GM12873 (cell line): ENCODE results near the gene MORN2.

Experiments
- CTCF ChIP-seq: IDR thresholded peaks from 2 replicates; pipeline ENCODE4 v1.5.1; 2012; ENCODE audit warnings: low read depth, mild to moderate bottlenecking, moderate library complexity, low read length, control low read depth; ENCODE audit not compliant: insufficient read depth; ENCODE audit errors: missing control alignments

Gene MORN2

GRCh38 chr2:38875576-38876367 is at the start of gene MORN2, which contains the start of gene DHX57:
TSS of gene MORN2 (plus strand) at chr2:38875976.
TSS of gene DHX57 (minus strand) at chr2:38875934. CDS start at chr2:38868405, 7,529 bp downstream.
- TF ChIP-seq CTCF, result no peak

GRCh38 chr2:38828460-38828859 is 47.3 kb upstream of the MORN2 start:
- no peak for TF ChIP-seq CTCF

GRCh38 chr2:38829971-38830370 is 45.8 kb upstream of the MORN2 start:
- no peak for TF ChIP-seq CTCF

- no peak for TF ChIP-seq CTCF
These were observed 45.1 kb upstream of the MORN2 start for GRCh38 chr2:38830526-38831159.

- no peak for TF ChIP-seq CTCF
These were observed 40.7 kb upstream of the MORN2 start for GRCh38 chr2:38835015-38835601.

GRCh38 chr2:38835990-38836389 is 39.8 kb upstream of the MORN2 start:
- TF ChIP-seq CTCF, result no peak

- TF ChIP-seq CTCF, result no peak
These were observed 39.0 kb upstream of the MORN2 start for GRCh38 chr2:38836791-38837190.
